Measurements from ENCODE around the gene SLC5A10.

The SLC5A10 gene

DNA sequence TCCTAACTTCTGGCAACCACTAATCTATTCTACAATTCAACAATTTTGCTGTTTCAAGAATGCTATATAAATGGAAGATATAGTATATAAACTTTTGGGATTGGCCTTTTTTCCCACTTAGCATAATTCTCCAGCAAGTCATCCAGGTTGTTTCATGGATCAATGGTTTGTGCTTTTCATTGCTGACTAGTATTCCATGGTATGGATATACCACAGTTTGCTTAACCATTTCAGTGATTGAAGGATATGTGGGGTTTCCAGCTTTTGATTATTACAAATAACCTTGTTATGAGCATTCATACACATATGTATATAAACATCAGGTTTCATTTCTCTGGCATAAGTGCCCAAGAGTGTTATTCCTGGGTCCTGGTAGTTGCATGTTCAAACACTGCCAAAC lies 54.7 kb downstream of the SLC5A10 start:
- Histone ChIP-seq H3K4me3 (ENCODE audit: low read length in 2 of 2) (no peak overlapping the region), H3K9me3 (ENCODE audit: control insufficient read depth in 2 of 2, low read length in 2 of 2) (no peaks in the 10 kb centered on the region), H3K27ac (ENCODE audit: low read depth in 2 of 2, low read length in 2 of 2) (no peak overlapping the region), H3K9ac (ENCODE audit: low read depth in 1 of 2, low read length in 2 of 2) (no peak overlapping the region), H3K27me3 (ENCODE audit: control insufficient read depth in 2 of 2, insufficient read depth in 2 of 2, low read length in 2 of 2) (no peaks in the 10 kb centered on the region), H3K36me3 (ENCODE audit: control insufficient read depth in 2 of 2, insufficient read depth in 2 of 2, low read length in 2 of 2) (no peaks in the 10 kb centered on the region), H3K4me1 (ENCODE audit: control insufficient read depth in 2 of 2, insufficient read depth in 2 of 2, low read length in 2 of 2) (peaks cover 39 to 43% of the 10 kb centered on the region in 2 donors)

DNA sequence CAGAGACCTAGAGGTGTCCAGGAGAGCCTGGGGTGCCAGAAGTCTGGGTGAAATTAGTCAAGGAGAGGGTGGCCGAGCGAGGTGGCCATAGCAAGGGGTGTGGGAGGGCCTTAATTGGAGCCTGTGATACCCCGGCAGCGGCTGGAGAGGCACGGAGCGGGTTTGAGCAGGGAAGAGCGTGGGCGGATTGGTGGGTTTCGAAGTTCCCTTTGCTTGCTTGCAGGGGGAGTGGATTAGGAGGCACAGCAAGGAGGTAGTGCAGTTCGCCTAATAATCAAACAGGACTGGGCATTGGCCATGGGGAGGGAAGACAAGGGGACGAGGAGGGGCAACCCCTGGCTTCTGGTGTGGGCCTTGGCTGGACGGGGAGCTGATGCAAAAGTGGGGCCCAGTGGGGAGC lies 58.0 kb downstream of the SLC5A10 start:
- no peaks in the 10 kb centered on the region for H3K27me3 ChIP-seq (ENCODE audit: control insufficient read depth in 2 of 2, insufficient read depth in 2 of 2, low read length in 2 of 2)
- H3K4me1 ChIP-seq (ENCODE audit: control insufficient read depth in 2 of 2, insufficient read depth in 2 of 2, low read length in 2 of 2) = peaks cover 26 to 28% of the 10 kb centered on the region in 2 donors
- no peak overlapping the region for H3K4me3 ChIP-seq (ENCODE audit: low read length in 2 of 2)
- peak overlapping the region in 1 of 2 donors; percentile 83 for H3K27ac ChIP-seq (ENCODE audit: low read depth in 2 of 2, low read length in 2 of 2)
- no peak overlapping the region for H3K9ac ChIP-seq (ENCODE audit: low read depth in 1 of 2, low read length in 2 of 2)
- no peaks in the 10 kb centered on the region for H3K36me3 ChIP-seq (ENCODE audit: control insufficient read depth in 2 of 2, insufficient read depth in 2 of 2, low read length in 2 of 2)
- H3K9me3 ChIP-seq (ENCODE audit: control insufficient read depth in 2 of 2, low read length in 2 of 2) = no peaks in the 10 kb centered on the region

DNA sequence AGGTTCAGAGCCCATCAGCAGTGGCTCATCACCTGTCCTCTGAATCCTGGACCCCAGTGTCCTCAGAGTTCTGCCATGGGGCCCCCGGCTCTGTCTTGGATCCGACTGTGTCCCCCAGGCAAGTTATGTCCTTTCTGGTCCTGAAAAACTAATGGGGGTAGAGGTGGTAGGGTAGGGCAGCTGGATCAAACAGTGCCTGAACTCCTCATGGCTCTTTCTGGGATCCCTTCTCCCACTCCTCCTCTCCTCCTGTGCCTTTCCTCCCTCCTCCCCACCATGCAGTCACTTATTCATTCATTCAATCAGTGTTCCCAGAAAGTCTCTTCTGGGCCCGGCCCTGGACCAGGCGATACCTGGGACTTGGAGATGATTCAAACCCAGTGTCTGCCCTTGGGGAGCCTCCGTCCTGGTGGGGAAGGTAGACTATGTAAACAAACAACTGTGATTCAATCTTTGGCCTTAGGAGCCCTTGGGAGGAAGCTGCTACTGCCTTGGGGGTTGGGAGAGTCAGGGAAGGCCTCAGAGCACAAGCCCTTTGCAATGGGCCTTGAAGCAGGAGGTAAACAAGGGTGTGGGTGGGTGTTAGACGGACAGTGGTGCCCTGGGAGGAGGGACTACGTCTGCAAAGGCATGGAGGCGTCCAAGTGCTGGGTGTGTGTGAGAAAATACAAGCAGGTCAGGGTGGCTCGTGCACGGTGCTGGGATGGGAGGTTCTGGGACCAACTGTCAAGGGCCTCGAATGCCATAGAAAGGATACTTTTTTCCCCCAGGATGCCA lies 59.0 kb downstream of the SLC5A10 start:
- Histone ChIP-seq H3K27ac (ENCODE audit: low read depth in 2 of 2, low read length in 2 of 2) (peak overlapping the region; percentile 82 to 83), H3K36me3 (ENCODE audit: control insufficient read depth in 2 of 2, insufficient read depth in 2 of 2, low read length in 2 of 2) (no peaks in the 10 kb centered on the region), H3K9me3 (ENCODE audit: control insufficient read depth in 2 of 2, low read length in 2 of 2) (no peaks in the 10 kb centered on the region), H3K4me1 (ENCODE audit: control insufficient read depth in 2 of 2, insufficient read depth in 2 of 2, low read length in 2 of 2) (peaks cover 22 to 24% of the 10 kb centered on the region in 2 donors), H3K4me3 (ENCODE audit: low read length in 2 of 2) (no peak overlapping the region), H3K27me3 (ENCODE audit: control insufficient read depth in 2 of 2, insufficient read depth in 2 of 2, low read length in 2 of 2) (no peaks in the 10 kb centered on the region), H3K9ac (ENCODE audit: low read depth in 1 of 2, low read length in 2 of 2) (peak overlapping the region; percentile 52 to 67)

- no peaks in the 10 kb centered on the region for H3K36me3 ChIP-seq (ENCODE audit: control insufficient read depth in 2 of 2, insufficient read depth in 2 of 2, low read length in 2 of 2)
- no peaks in the 10 kb centered on the region for H3K9me3 ChIP-seq (ENCODE audit: control insufficient read depth in 2 of 2, low read length in 2 of 2)
- H3K4me3 ChIP-seq (ENCODE audit: low read length in 2 of 2) = no peak overlapping the region
- peak overlapping the region; percentile 82 to 83 for H3K27ac ChIP-seq (ENCODE audit: low read depth in 2 of 2, low read length in 2 of 2)
- peak overlapping the region; percentile 52 to 67 for H3K9ac ChIP-seq (ENCODE audit: low read depth in 1 of 2, low read length in 2 of 2)
- H3K27me3 ChIP-seq (ENCODE audit: control insufficient read depth in 2 of 2, insufficient read depth in 2 of 2, low read length in 2 of 2) = no peaks in the 10 kb centered on the region
- H3K4me1 ChIP-seq (ENCODE audit: control insufficient read depth in 2 of 2, insufficient read depth in 2 of 2, low read length in 2 of 2) = peaks cover 22 to 24% of the 10 kb centered on the region in 2 donors
These were observed 59.6 kb downstream of the SLC5A10 start for GRCh38 chr17:19011581-19011980.

GRCh38 chr17:19012171-19013080 lies 60.5 kb downstream of the SLC5A10 start:
- peak overlapping the region in 1 of 2 donors; percentile 83 for H3K27ac ChIP-seq (ENCODE audit: low read depth in 2 of 2, low read length in 2 of 2)
- H3K4me3 ChIP-seq (ENCODE audit: low read length in 2 of 2) = no peak overlapping the region
- H3K9me3 ChIP-seq (ENCODE audit: control insufficient read depth in 2 of 2, low read length in 2 of 2) = no peaks in the 10 kb centered on the region
- no peaks in the 10 kb centered on the region for H3K36me3 ChIP-seq (ENCODE audit: control insufficient read depth in 2 of 2, insufficient read depth in 2 of 2, low read length in 2 of 2)
- no peaks in the 10 kb centered on the region for H3K27me3 ChIP-seq (ENCODE audit: control insufficient read depth in 2 of 2, insufficient read depth in 2 of 2, low read length in 2 of 2)
- peak overlapping the region; percentile 47 to 67 for H3K9ac ChIP-seq (ENCODE audit: low read depth in 1 of 2, low read length in 2 of 2)
- peaks cover 24 to 26% of the 10 kb centered on the region in 2 donors for H3K4me1 ChIP-seq (ENCODE audit: control insufficient read depth in 2 of 2, insufficient read depth in 2 of 2, low read length in 2 of 2)

GRCh38 chr17:19013226-19013625 lies 61.3 kb downstream of the SLC5A10 start:
- Histone ChIP-seq H3K36me3 (ENCODE audit: control insufficient read depth in 2 of 2, insufficient read depth in 2 of 2, low read length in 2 of 2) (no peaks in the 10 kb centered on the region), H3K9ac (ENCODE audit: low read depth in 1 of 2, low read length in 2 of 2) (no peak overlapping the region), H3K9me3 (ENCODE audit: control insufficient read depth in 2 of 2, low read length in 2 of 2) (no peaks in the 10 kb centered on the region), H3K4me3 (ENCODE audit: low read length in 2 of 2) (no peak overlapping the region), H3K27ac (ENCODE audit: low read depth in 2 of 2, low read length in 2 of 2) (no peak overlapping the region), H3K4me1 (ENCODE audit: control insufficient read depth in 2 of 2, insufficient read depth in 2 of 2, low read length in 2 of 2) (peaks cover 24 to 33% of the 10 kb centered on the region in 2 donors), H3K27me3 (ENCODE audit: control insufficient read depth in 2 of 2, insufficient read depth in 2 of 2, low read length in 2 of 2) (no peaks in the 10 kb centered on the region)

DNA sequence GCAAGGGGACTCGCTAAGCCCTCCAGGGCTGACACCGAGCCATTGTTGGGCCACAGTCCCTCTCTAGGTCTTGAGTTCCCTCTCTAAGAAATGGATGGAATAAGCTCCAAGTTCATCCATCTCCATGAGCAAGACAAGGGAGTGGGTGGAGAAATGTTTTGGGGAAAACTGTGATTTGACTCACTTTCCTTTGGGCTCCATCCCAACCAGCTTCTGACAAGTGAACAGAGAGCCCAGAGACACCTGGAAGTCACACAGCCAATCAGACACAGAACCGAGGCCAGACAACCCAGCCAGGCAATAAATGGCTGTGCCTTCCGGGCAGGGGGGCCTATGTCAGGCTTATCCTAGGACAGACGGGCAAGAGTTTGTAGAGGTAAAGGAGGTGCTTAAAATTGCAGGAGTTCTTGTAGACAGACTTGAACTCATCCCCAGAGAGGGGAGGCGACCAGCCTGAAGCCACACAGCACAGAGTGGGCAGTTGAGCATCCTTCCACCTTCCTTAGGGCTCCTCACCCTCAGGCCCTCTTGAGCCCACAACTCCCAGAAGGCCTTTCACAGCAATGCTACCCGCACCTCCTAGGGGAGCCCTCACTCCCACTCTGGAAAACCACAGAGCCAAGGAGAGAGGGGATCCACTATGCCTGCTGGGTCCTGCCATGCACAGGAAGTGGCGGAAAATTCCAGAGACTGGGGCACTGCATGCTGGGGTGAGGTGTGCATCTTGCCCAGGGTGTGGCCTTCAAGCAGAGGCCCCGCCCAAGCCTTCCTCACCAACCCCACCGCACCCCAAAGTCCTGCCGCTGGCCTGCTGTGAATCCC lies 62.1 kb downstream of the SLC5A10 start:
- no peak overlapping the region for H3K4me3 ChIP-seq (ENCODE audit: low read length in 2 of 2)
- no peaks in the 10 kb centered on the region for H3K27me3 ChIP-seq (ENCODE audit: control insufficient read depth in 2 of 2, insufficient read depth in 2 of 2, low read length in 2 of 2)

DNA sequence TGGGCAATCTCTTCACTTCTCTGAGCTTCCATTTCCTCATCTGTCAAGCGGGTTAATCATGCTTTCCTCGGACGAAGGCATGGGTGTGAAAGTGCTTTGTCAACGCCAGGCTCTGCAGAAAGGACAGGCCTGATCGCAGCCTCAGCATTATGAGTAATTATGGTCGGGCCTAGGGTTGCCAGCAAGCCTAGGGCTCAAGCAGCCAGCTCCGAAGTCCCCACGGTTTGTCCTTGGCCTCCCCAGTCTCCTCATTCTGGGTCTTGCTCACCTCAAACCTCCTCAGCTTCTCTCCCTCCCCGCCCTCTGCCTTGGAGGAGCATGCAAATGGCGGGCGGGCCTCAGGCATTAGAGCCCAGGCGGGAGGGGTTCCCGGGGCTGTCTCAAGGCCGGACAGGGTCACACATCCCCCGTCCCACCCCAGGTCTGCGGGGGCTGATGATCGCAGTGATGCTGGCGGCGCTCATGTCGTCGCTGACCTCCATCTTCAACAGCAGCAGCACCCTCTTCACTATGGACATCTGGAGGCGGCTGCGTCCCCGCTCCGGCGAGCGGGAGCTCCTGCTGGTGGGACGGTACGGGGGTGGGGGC lies 62.8 kb downstream of the SLC5A10 start:
- Histone ChIP-seq H3K27me3 (ENCODE audit: control insufficient read depth in 2 of 2, insufficient read depth in 2 of 2, low read length in 2 of 2) (no peaks in the 10 kb centered on the region), H3K4me1 (ENCODE audit: control insufficient read depth in 2 of 2, insufficient read depth in 2 of 2, low read length in 2 of 2) (peaks cover 24 to 35% of the 10 kb centered on the region in 2 donors), H3K9me3 (ENCODE audit: control insufficient read depth in 2 of 2, low read length in 2 of 2) (no peaks in the 10 kb centered on the region), H3K27ac (ENCODE audit: low read depth in 2 of 2, low read length in 2 of 2) (no peak overlapping the region), H3K36me3 (ENCODE audit: control insufficient read depth in 2 of 2, insufficient read depth in 2 of 2, low read length in 2 of 2) (no peaks in the 10 kb centered on the region), H3K9ac (ENCODE audit: low read depth in 1 of 2, low read length in 2 of 2) (no peak overlapping the region), H3K4me3 (ENCODE audit: low read length in 2 of 2) (no peak overlapping the region)

More for the DNA sequence above, 62.1 kb downstream of the SLC5A10 start:
- H3K27ac ChIP-seq (ENCODE audit: low read depth in 2 of 2, low read length in 2 of 2) = no peak overlapping the region
- peaks cover 24 to 35% of the 10 kb centered on the region in 2 donors for H3K4me1 ChIP-seq (ENCODE audit: control insufficient read depth in 2 of 2, insufficient read depth in 2 of 2, low read length in 2 of 2)
- H3K9me3 ChIP-seq (ENCODE audit: control insufficient read depth in 2 of 2, low read length in 2 of 2) = no peaks in the 10 kb centered on the region
- H3K9ac ChIP-seq (ENCODE audit: low read depth in 1 of 2, low read length in 2 of 2) = no peak overlapping the region
- H3K36me3 ChIP-seq (ENCODE audit: control insufficient read depth in 2 of 2, insufficient read depth in 2 of 2, low read length in 2 of 2) = no peaks in the 10 kb centered on the region

DNA sequence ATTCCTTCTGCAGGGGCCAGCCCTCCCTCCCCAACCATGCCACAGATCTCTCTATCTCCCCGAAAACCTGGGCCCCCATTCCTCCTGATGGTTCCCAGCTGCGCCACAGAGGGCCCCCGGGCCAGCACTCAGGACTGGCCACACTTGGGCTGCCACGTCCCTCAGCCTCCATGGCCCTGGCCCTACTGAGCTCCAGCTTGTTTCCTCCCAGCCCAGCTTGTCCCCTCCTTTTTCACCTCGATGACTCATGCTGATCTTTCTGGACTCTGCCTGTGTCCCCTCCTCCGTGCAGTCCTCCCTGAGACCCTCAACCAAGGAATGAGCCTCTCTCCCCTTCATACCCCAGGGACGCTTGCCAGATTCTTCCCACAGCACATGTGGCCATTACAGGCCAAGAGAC lies 63.5 kb downstream of the SLC5A10 start:
- Histone ChIP-seq H3K36me3 (ENCODE audit: control insufficient read depth in 2 of 2, insufficient read depth in 2 of 2, low read length in 2 of 2) (no peaks in the 10 kb centered on the region), H3K9ac (ENCODE audit: low read depth in 1 of 2, low read length in 2 of 2) (no peak overlapping the region), H3K4me3 (ENCODE audit: low read length in 2 of 2) (no peak overlapping the region), H3K27me3 (ENCODE audit: control insufficient read depth in 2 of 2, insufficient read depth in 2 of 2, low read length in 2 of 2) (no peaks in the 10 kb centered on the region), H3K4me1 (ENCODE audit: control insufficient read depth in 2 of 2, insufficient read depth in 2 of 2, low read length in 2 of 2) (peaks cover 20 to 33% of the 10 kb centered on the region in 2 donors), H3K27ac (ENCODE audit: low read depth in 2 of 2, low read length in 2 of 2) (no peak overlapping the region), H3K9me3 (ENCODE audit: control insufficient read depth in 2 of 2, low read length in 2 of 2) (no peaks in the 10 kb centered on the region)
